ENCODE data around the gene BAK1.

GRCh38 chr6:33576668-33577067 is 3.4 kb downstream of the BAK1 start:
- TF ChIP-seq CTCF (IDR thresholded peaks at IDR 0.05) (no peak), POLR2A (IDR thresholded peaks at IDR 0.05) (no peak)

Measured in lower leg skin (tissue), 3 donors.